CD4-positive, alpha-beta T cell treated with Interleukin-2 at 100 ng/mL for 4 hours (primary cell): Measurements from ENCODE around the gene ATRIP.
"Not testable (repeated sequence)": the region's sequence is repeated elsewhere in the genome, so short reads cannot be mapped to it uniquely, and the experiment has no call there.

Experiments used
- DNase-seq: peaks from one replicate; pipeline ENCODE4 v3.0.0-alpha.2; 2020; ENCODE audit warnings: low spot score

The ATRIP gene

GRCh38 chr3:48437812-48438211, 8.7 kb upstream of the ATRIP start:
- DNase-seq, result no peak

- peak; percentile 97 for DNase-seq
Observed at GRCh38 chr3:48439820-48440589, 6.5 kb upstream of the ATRIP start, which contains the start of the genes CCDC51 and TMA7. Gene CCDC51 (minus strand): TSS chr3:48440119. CDS start chr3:48435128, 4,991 bp downstream. Gene TMA7 (plus strand): TSS chr3:48440257. CDS start chr3:48440297, 40 bp downstream.

- no peak for DNase-seq
Observed at GRCh38 chr3:48440590-48440958, 6.0 kb upstream of the ATRIP start.

DNA sequence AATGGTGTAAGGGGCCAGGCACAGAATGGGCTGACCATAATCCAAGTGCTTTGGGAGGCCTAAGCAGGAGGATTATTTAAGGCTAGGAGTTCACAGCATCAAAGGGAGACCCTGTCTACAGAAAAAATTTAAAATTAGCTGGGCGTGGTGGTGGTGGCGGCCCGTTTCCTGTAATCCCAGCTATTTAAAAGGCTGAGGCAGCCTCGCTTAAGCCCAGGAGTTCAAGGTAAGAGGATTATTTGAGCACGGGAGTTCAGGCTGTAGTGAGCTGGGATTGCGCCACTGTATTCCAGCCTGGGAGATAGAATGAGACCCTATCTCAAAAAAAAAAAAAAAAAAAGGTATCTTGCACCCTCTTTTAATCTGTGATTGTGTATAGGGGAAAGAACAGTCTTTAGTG, 4.6 kb upstream of the ATRIP start:
- no peak for DNase-seq

- DNase-seq, result no peak
Observed at GRCh38 chr3:48445277-48445882, 1.2 kb upstream of the ATRIP start.

DNA sequence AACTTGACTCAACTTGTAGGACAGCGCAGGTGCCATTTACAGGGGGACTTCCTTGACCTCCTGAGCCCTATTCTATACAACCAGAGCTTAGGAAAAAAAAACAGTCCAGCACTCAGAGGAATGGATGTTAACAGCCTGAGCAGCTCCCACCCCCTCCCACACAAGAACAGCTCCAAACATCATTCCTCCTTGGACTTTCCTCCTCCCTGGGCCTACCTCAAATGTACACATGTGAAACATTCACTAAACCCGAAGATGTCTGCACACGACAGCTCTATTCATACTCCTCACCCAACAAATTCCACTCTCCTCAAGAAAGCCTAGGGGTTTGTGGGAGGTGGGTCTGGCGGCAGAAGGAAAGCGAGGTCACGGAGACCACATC, 503 bp upstream of the ATRIP start:
- no peak for DNase-seq

- DNase-seq, result no peak
Observed at GRCh38 chr3:48451270-48451669, 4.7 kb downstream of the ATRIP start.

DNA sequence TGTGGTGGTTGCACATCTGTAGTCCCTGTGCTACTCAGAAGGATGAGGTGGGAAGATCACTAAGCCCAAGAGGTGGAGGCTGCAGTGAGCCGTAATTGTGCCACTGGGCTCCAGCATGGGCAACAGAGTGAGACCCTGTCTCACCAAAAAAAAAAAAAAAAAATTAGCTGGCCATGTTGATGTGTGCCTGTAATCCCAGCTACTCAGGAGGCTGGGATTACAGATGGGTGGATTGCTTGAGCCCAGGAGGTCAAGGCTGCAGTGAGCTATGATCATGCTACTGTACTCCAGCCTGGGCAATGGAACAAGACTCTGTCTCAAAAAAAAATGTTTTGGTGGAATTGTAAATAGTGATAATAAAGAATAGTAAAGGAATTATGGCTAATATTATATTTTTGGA, 9.9 kb downstream of the ATRIP start:
- no peak for DNase-seq

GRCh38 chr3:48459331-48459730, 12.8 kb downstream of the ATRIP start:
- DNase-seq, result no peak

GRCh38 chr3:48459773-48460516, 13.4 kb downstream of the ATRIP start:
- no peak for DNase-seq

- DNase-seq, result no peak
Observed at GRCh38 chr3:48460517-48460902, 14.0 kb downstream of the ATRIP start.

GRCh38 chr3:48461767-48462166, 15.2 kb downstream of the ATRIP start:
- not testable (repeated sequence) for DNase-seq

- no peak for DNase-seq
Observed at GRCh38 chr3:48463703-48464102, 17.2 kb downstream of the ATRIP start.

GRCh38 chr3:48464713-48465221, 18.2 kb downstream of the ATRIP start:
- no peak for DNase-seq

DNA sequence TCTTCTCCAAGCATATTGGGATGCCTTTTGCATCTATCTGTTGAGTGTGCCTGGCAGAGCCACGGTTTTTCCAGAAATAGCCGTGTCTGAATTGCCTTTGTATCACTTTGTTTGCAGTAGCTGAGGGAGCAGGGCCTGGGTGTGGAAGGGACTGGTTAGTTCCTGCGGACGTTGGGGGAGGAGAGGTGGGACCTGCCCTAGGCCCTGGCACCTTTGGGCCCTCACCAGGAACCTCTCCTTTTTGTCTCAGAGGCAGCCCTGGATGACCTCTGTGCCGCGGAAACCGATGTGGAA, 18.6 kb downstream of the ATRIP start:
- DNase-seq, result no peak

GRCh38 chr3:48465531-48466378, 19.2 kb downstream of the ATRIP start:
- peak; percentile 76 for DNase-seq

- DNase-seq, result peak; percentile 27
Observed at GRCh38 chr3:48466386-48467109, 20.0 kb downstream of the ATRIP start.

- DNase-seq, result no peak
Observed at GRCh38 chr3:48467110-48467454, 20.5 kb downstream of the ATRIP start.

DNA sequence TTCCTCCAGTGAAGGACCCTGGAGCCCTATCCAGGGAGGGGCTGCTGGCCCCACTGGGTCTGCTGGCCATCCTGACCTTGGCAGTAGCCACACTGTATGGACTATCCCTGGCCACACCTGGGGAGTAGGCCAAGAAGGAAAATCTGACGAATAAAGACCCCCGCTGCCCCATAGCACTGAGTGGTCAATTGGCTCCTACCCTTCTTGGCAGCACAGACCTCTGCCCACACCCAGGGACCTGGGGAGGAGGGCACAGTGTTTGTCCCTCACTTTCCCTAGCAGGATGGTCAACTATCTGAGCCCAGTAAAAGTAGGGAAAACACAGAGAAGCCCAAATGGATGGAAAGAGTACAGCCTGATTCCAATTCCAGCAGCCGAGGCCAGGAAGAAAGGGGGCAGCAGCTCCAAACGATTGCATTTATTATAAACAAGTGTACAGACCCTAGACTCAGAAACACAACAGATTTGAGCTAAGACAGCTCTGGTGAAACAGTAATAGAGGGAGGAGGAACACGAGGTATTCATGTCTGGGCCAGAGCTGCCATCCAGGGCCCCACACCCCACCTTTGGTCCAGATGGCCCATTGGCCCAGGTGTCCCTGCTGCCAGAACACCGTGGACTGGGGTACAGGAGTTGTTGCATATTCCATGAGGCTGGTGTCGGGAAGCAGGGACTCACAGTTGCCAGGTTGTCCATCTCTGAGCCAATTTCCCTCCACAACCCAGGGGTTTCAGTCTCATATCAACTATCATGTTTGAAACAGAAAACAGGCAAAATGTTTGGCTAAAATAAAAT, 21.1 kb downstream of the ATRIP start:
- no peak for DNase-seq

DNA sequence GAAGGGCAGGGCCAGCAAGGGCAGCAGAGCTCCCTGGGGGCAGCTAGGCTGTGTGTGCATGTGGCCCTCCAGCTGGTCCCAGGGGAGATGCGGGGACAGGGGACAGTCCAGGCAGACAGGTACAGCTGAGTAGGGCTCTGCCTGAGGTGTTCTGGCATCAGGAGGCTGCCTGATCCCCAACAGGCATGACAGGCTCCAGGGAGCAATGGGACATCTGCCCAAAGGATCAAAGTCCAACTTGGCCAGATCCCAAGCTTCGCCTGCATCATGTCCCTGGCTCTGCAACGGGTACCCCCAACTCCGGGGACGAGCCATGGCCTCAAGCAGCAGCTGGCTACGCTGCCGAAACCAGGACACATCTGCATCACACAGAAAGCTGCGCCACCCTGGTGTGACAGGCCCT, 21.8 kb downstream of the ATRIP start:
- no peak for DNase-seq
